Effector CD8-positive, alpha-beta T cell (primary cell): ENCODE measurements around the gene REN.

Experiments
- DNase-seq: peaks from one replicate; lab custom pipeline; 2025; lab: John Stamatoyannopoulos, UW

The REN gene

DNA sequence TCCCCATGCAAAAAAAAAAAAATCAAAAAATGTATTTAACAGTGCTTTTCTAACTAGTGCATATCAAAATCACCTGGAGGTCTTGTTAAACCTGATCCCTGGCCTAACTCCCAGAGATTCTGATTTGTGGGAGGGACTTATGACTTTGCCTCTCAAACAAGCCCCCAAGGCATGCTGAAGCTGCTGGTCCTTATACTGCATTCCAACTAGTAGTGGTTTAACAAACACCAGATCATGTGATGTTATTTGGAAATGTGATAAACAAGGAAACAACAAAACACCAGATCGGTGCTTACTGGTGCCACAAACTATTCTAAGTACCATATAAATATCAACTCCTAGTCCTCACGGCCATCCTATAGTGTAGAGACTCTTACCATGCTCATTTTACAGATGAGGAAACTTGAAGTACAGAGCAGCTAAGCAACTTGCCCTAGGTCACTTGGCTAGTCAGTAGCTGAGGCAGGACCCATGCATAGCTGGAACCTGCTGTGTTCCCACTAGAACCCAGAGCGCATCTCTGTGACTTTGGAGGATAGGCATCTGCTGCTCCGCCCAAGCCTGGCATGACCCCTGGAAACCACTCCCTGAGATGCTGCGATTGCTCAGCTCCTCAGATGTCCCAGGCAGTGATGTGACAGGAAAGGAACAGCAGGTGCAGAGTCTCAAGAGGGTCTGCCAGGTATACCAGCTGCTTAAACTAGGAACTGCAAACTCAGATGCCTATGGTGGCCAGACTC lies 55.1 kb downstream of the REN start:
- DNase-seq: no peak

DNA sequence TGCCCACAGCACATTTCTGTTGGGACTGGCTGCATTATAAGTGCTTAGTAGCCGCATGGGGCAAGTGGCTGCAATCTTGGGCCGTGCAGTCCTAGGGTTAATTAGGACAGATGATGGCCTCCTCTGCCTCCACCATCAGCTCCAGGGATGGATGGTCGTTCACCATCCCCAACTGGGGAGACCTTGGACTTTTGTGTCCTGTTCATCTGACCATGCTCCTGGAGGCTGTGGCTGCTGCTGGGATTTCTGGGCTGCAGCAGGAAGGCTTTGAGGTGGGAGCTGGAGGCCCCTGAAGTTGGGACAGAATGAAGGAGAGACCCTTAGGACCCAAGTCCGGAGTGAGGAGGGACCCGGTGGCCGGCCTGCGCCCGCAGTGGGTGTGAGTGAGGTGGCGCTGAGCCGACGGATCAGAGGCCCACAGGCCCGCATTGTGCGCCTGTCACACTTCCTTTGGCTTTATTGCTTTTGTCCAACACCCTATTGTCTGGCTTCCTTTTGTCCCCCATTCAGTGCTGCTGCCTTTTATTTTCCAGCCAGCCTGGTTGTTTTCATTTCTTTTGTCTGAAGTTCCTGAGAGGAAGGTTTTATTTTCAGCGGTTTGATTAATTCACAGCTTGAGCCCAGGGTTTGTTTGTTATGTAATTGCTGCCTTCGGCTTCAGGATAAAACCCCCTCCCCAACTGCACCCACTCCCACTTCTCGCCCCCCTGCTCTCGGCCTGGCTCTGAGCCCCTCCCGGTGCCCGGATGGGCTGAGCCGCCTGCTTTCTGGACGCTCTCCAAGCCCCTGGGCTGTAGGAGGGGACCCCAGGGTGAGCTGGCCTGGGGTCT lies 57.6 kb downstream of the REN start:
- no peak for DNase-seq

DNA sequence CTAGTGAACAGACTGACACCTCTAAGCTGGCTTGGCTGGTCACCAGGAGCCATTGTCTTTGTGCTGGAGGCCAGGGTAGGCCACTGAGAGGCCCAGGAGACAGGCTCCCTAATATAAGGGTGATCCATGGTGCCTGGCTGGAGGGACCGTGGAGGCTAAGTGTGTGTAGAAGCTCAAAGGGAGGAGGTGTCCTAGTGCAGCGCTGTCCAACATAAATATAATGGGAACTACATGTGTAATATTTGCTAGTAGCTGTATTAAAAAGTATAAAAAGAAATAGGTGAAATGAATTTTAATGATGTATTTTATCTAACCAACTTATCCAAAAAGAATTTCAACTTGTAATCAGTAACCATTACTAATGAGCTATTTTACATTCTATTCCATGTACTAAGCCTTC lies 58.2 kb downstream of the REN start:
- no peak for DNase-seq

DNA sequence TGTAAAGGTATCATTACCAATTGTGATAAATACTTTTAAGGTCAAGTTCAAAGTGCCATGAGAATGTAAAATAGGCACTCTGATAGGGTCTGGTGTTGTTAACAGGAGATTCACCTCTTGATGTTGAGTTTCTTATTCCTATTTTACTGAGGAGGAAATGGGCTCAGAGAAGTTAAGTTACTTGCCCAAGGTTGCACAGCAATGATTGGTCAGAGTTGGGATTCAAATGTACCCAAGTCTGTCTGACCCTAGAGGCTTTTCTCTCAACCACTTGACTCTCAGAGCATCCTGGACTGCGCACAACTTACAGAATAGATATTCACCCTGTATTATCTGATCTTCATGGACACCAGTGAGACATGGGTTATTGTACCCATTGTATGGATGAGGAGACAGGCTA lies 59.3 kb downstream of the REN start:
- DNase-seq: no peak

DNA sequence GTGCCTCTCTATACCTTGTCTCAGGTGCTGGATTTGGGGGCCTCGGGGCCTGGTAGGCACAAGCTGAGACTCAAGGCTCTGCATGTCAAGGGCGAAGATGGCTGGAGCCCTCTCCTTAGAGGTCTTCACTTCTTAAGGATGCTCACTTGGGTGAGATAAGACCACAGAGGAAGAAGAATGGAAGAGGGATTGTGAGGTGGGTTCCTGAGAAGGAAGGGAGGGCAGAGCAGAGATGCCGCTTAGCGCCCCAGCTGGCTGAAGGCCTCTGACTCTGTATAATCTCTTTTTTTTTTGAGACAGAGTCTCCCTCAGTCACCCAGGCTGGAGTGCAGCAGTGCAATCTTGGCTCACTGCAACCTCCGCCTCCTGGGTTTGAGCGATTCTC lies 61.0 kb downstream of the REN start:
- no peak for DNase-seq
